Heart right ventricle (tissue), 16 donors: ENCODE measurements around the gene RNF144B. TPM values are rescaled to one million over a fixed set of nuclear protein-coding genes. Genes with fewer than 3 reads are reported as not detected.

ENCODE experiments used
- ATAC-seq, 8 donors: fragments of 200-7000 bp; cut with Tn5 transposase; one replicate each; pipeline ENCODE4 v1.9.1; 2020; ENCODE audit warnings: mild to moderate bottlenecking in 8 of 8, moderate library complexity in 8 of 8, moderate number of reproducible peaks in 1 of 8
- DNase-seq, 2 donors: peaks; one replicate each; pipeline ENCODE4 v3.0.0-alpha.2; 2020
- H3K27ac ChIP-seq, 10 donors: fragments of 200-600 bp; sonication (generic) in 2 of 10; one replicate each; pipeline versions ENCODE4 v1.5.0 to v1.8.0; 2020 to 2022; ENCODE audit warnings: mild to moderate bottlenecking in 3 of 10
- H3K27me3 ChIP-seq, 7 donors: fragments of 200-600 bp; one replicate each; pipeline ENCODE4 v1.8.0; 2021 to 2022; ENCODE audit warnings: mild to moderate bottlenecking in 2 of 7
- H3K36me3 ChIP-seq, 9 donors: fragments of 200-600 bp; sonication (generic) in 1 of 9; one replicate each; pipeline versions ENCODE4 v1.5.0 to v1.8.0; 2020 to 2022; ENCODE audit warnings: mild to moderate bottlenecking in 2 of 9
- H3K4me1 ChIP-seq, 9 donors: fragments of 200-600 bp; sonication (generic) in 1 of 9; one replicate each; pipeline versions ENCODE4 v1.5.0 to v1.8.0; 2020 to 2022; ENCODE audit warnings: mild to moderate bottlenecking in 4 of 9
- H3K4me3 ChIP-seq, 10 donors: fragments of 200-600 bp; sonication (generic) in 2 of 10; one replicate each; pipeline versions ENCODE4 v1.5.0 to v1.8.0; 2020 to 2022; ENCODE audit warnings: mild to moderate bottlenecking in 7 of 10, moderate library complexity in 2 of 10
- H3K9me3 ChIP-seq, 11 donors: fragments of 200-600 bp in 10 of 11; sonication (generic) in 2 of 11; one replicate each; pipeline versions ENCODE4 v1.5.0 to v1.8.0; 2013 to 2022; ENCODE audit warnings: mild to moderate bottlenecking in 2 of 11, control low read depth in 1 of 11, moderate library complexity in 1 of 11
- CTCF ChIP-seq, 9 donors: fragments of 200-600 bp; sonication (generic) in 2 of 9; IDR thresholded peaks; one replicate each; pipeline versions ENCODE4 v1.5.0 to v1.8.0; 2021 to 2022; ENCODE audit warnings: antibody characterized with exemption in 9 of 9, mild to moderate bottlenecking in 5 of 9, moderate library complexity in 1 of 9
- WGBS, 2 donors: extraction: QIAGEN DNeasy Blood & Tissue Kit; methylation state at CpG; one replicate each; pipeline ENCODE4 v1.1.7; 2013; ENCODE audit warnings: inconsistent platforms in 1 of 2; 5-methylcytosine and 5-hydroxymethylcytosine counted together
- intact Hi-C, 10 donors: fragments of 100-400 bp; cut with DNase I; formaldehyde crosslinking; loops; one replicate each; pipeline versions ENCODE4 v1.11.1 to v1.14.2; 2022
- polyA plus RNA-seq, 2 donors: library from polyadenylated mRNA; stranded (reverse); fragments of 200-250 nt; gene quantifications; one replicate each; pipeline ENCODE4 v1.2.3, GENCODE V29; 2013
- total RNA-seq, 10 donors: library from RNA; stranded (reverse); fragmentation: NEBNext Ultra II Directional in 3 of 10; extraction: Animal tissue kit (Norgen Biotek cat#: 25700) in 3 of 10; gene quantifications; one replicate each; pipeline versions ENCODE4 v1.2.1 to v1.2.4, GENCODE V29; 2021 to 2023
- donor health status: Arrhythmogenic right ventricular cardiomyopathy.
- donor health status: ischemic (EF 13 %, LVEDD 7.1; RV severe dilation, severe dysfunction).
- donor health status: healthy with polysubstance abuse.
- donor health status: DM: no; HTN: yes; CAD: no.
- donor health status: DM: no; HTN: no; CAD: no.
- donor health status: ischemic (EF 25% LVEDD 6.9; RV normal size, moderate dysfunction).
- donor health status: ischemic (EF 25% LVEDD 5.7; RV mildly dilated, moderate dysfunction).
- donor health status: healthy.
- donor health status: DM: yes; HTN: yes; CAD: no.
- donor health status: Ischemic cardiomyopathy.
- donor health status: ischemic (EF 35%, LVEDD 5.7; RV mildly dilated, moderate dysfunction).
- donor health status: nonischemic (EF 11% LVEDD 7.7; RV severe dilation, severe dysfunction).
- donor health status: DM: yes; HTN: yes; CAD: no.
- donor health status: PGD.
- donor health status: ischemic (EF 29% LVEDD 5.4; RV normal size, mild dysfunction).
- donor health status: nonischemic (EF 23%, LVEDD 6.1; RV moderate dilation, normal function).

The RNF144B gene
- total and polyA plus RNA-seq, 12 donors = 4.6 to 25.5 (median 9.4) TPM

GRCh38 chr6:18488004-18488403 lies 100.9 kb downstream of the RNF144B start:
- Histone ChIP-seq H3K27ac (no peak overlapping the region), H3K27me3 (peaks cover 0 to 2% (median 0%) of the 10 kb centered on the region in 7 donors), H3K9me3 (no peaks in the 10 kb centered on the region), H3K36me3 (no peaks in the 10 kb centered on the region), H3K4me1 (no peaks in the 10 kb centered on the region), H3K4me3 (no peak overlapping the region)
- 84 to 86% methylated on average over 2 of the region's 2 CpGs for WGBS, 2 donors
- DNase-seq = no peak
- intact Hi-C loops = no loop called here
- ATAC-seq = no peak
- no peak for TF ChIP-seq CTCF (IDR thresholded peaks at IDR 0.05)

GRCh38 chr6:18488526-18489270 lies 101.5 kb downstream of the RNF144B start:
- no peak overlapping the region for H3K4me3 ChIP-seq
- H3K27me3 ChIP-seq = peaks cover 0 to 2% (median 0%) of the 10 kb centered on the region in 7 donors
- no peak for DNase-seq
- H3K4me1 ChIP-seq = no peaks in the 10 kb centered on the region
- H3K27ac ChIP-seq = no peak overlapping the region
- no peaks in the 10 kb centered on the region for H3K36me3 ChIP-seq
- ATAC-seq = no peak
- 81 to 90% methylated on average over 5 of the region's 5 CpGs for WGBS, 2 donors
- TF ChIP-seq CTCF (IDR thresholded peaks at IDR 0.05) = no peak
- intact Hi-C loops = no loop called here
- no peaks in the 10 kb centered on the region for H3K9me3 ChIP-seq

DNA sequence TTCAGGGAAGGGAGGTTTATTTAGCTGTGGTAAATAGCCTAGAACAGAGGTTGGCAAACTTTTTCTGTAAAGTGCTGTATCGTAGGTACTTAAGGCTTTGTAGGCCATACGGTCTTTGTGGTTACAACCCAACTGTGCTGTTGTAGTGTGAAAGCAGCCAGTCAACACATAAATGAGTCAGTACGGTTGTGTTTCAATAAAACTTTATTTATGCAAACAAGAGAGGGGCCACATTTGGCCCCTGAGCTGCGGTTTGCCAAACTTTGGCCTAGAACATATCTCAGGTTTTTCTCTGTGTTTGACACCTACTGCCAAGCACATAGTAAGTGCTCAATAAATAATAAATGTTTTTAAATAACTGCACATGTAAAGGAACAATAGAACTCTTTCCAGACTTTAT lies 102.2 kb downstream of the RNF144B start:
- no peak for DNase-seq
- Histone ChIP-seq H3K27ac (no peak overlapping the region), H3K9me3 (no peaks in the 10 kb centered on the region), H3K27me3 (no peaks in the 10 kb centered on the region), H3K4me3 (no peak overlapping the region), H3K4me1 (no peaks in the 10 kb centered on the region), H3K36me3 (no peaks in the 10 kb centered on the region)
- no peak for TF ChIP-seq CTCF (IDR thresholded peaks at IDR 0.05)
- intact Hi-C loops = no loop called here
- no peak for ATAC-seq
- WGBS, 2 donors = 83 to 95% methylated on average over 4 of the region's 4 CpGs

GRCh38 chr6:18491308-18492045 lies 104.3 kb downstream of the RNF144B start:
- DNase-seq (no peak), ATAC-seq (no peak)
- H3K27me3 ChIP-seq = no peaks in the 10 kb centered on the region
- intact Hi-C loops = no loop called here
- H3K9me3 ChIP-seq = no peaks in the 10 kb centered on the region
- H3K36me3 ChIP-seq = no peaks in the 10 kb centered on the region
- 89 to 94% methylated on average over 11 of the region's 11 CpGs for WGBS, 2 donors
- no peak overlapping the region for H3K4me3 ChIP-seq
- TF ChIP-seq CTCF (IDR thresholded peaks at IDR 0.05) = no peak
- no peak overlapping the region for H3K27ac ChIP-seq
- H3K4me1 ChIP-seq = no peaks in the 10 kb centered on the region
